Testis (tissue), 2 donors: Measurements from ENCODE around the gene FRMD6.

Source experiments
- CTCF ChIP-seq, 3 experiments: fragments of 450-650 bp in 2 of 3; fragments of 200-600 bp in 1 of 3; sonication (generic) in 1 of 3; IDR thresholded peaks; one replicate each; pipeline ENCODE4 v1.5.1; 2016 to 2019; ENCODE audit warnings: antibody characterized with exemption in 3 of 3, mild to moderate bottlenecking in 2 of 3, moderate library complexity in 1 of 3
- POLR2A ChIP-seq: fragments of 450-650 bp; IDR thresholded peaks from one replicate; pipeline ENCODE4 v1.6.1; 2017; ENCODE audit warnings: antibody characterized with exemption, mild to moderate bottlenecking, moderate library complexity

- TF ChIP-seq CTCF (IDR thresholded peaks at IDR 0.05) (no peak), POLR2A (no peak)
Measured at GRCh38 chr14:51681411-51681810, 29.7 kb downstream of the FRMD6 start.
